HG03159 (cell line): ENCODE data around the gene ENPP1.
"Not testable (repeated sequence)": the region's sequence is repeated elsewhere in the genome, so short reads cannot be mapped to it uniquely, and the experiment has no call there.

Experiments
- ATAC-seq: cut with Tn5 transposase; IDR thresholded peaks from one replicate; pipeline ENCODE4 v1.9.1; 2021; ENCODE audit warnings: mild to moderate bottlenecking, moderate library complexity; ENCODE audit not compliant: unreplicated experiment

ENPP1 gene

DNA sequence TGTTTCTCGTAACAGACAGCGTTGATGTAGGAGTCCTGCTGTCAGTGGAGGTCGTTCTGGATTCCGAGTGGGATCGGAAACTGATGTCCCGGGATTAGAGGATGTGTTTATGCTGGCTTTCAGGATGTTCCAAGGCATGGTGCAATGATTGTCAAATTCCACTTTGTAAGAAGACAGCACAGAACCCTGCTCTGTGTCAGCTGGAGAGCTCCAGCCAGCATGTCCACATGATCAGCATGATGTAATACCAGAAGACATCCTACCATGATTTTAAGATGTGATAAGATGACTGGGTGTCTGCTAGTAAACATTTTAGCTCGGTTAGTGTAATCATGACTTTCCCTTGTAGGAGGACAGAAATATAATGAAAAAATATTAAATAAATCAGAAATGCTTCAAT, 20.3 kb downstream of the ENPP1 start:
- no peak for ATAC-seq

DNA sequence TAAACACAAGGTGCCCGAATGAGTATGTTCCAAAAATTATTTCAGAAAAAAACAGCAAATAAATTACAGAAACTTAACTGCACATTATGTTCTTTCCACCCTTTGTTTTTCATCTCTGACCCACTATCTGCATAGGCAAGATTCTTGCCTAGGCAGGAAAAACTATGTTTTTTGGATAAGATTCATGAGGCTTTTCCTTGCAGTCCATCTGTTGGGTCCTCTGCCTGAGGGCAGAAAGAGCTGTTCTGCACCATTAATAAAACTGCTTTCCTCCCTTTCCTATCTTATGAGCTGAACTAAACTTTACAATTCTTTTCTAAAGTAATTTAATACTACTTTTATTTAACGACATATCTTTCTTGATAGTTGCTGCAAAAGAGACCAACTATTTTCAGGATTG, 21.1 kb downstream of the ENPP1 start:
- ATAC-seq, result no peak

DNA sequence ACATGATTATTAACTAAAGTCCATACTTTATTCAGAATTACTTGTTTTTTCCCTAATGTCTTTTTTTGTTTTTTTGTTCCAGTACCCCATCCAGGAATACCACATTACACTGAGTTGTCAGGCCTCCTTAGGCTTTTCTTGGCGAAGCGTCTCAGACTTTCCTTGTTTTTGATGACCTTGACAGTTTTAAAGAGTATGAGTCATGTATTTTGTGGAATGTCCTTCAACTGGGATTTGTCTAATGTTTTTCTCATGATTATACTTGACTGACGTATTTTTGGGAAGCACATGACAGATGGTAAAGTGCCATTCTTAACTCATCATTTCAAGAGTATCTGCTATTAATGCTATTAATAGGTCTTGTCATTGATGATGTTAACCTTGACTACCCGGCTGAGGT, 23.6 kb downstream of the ENPP1 start:
- ATAC-seq, result no peak

DNA sequence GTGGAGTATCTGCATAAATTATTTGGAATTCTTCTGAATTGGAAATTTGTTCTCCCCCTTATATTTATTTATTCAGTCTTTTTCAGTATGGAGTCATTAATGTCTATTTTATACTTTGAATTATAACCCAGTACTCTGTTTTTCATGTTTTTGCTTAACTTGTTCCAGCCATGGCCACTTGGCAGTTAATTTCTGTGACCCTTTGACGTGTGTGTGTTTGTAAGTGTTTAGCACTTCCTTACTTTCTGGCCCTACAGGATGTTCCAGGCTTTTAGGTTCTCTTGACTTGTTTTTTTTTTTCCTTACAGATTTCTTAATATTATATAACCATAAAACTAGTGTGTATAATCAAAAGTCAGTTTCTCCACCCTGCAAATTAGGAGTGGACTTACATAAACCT, 24.1 kb downstream of the ENPP1 start:
- ATAC-seq, result no peak

DNA sequence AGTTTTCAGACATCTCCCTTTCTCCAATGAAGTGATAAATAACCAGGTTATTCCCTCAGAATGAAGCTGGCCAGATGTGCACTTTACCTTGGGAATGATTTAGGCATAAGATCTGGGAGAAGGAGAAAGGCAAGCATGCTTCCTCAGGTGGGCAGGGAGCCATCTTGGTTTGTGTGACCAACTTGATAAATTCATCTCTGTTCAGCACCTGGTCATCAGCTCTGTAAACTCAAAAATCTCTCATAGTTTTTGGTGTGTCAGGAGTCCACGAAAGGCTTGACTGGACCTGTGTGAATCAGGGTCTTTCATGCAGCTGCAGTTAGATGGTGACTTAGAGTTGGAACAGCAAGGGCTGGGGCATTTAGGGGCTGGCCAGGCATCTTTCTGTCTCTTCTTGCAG, 24.5 kb downstream of the ENPP1 start:
- ATAC-seq, result no peak

DNA sequence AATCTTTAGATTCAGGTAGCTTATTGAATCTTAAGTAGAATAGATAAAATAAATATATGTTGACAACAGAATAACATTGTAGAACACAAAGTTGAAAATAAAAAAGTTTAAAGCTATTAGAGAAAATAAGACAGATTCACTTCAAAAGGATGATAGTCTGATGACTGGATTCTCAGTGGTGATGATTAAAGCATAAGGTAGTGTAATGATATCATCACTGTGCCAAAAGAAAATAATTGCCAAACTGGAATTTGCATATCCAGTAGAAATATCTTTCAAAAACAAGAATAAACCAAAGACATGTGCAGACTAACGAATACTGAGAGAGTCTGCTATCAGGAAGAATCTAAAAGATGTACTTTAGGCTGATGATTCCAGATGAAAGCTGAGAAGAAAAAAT, 30.2 kb downstream of the ENPP1 start:
- no peak for ATAC-seq

DNA sequence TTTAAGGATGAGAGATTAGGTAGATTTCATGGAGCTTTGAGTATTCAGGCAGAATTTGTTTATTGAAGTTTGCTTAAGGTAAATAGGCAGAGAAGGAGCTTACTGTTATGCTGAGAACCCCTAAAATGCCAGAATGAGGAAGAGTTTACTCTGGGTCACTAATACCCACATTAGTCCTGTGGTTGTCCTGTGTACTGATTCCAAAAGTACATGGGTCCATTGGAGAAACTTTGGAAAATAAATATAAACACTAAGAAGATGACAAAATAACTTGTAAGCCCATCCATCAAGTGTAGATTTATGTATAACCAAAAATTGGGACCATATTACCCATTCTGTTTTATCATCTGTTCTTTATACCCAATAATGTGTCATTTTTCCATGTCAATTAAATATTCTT, 31.6 kb downstream of the ENPP1 start:
- no peak for ATAC-seq

DNA sequence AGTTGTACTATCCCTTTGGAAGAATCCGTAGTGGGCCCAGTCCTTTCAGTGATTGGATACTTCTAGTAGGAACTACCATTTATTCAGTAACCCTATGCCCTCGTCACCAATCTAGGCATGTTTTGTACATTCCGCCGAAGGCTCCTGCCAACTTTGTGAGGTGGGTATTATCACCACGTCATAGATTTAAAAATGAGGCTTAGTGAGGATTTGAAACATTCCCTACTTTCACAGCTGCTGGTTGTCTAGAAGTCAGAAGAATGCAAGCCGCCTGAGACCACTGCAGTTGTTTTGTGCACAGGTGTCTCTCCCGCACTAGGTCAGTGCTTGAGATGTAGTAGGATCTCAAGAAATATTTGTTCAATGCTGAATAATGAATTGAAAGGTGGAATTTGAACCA, 32.6 kb downstream of the ENPP1 start:
- ATAC-seq, result no peak

DNA sequence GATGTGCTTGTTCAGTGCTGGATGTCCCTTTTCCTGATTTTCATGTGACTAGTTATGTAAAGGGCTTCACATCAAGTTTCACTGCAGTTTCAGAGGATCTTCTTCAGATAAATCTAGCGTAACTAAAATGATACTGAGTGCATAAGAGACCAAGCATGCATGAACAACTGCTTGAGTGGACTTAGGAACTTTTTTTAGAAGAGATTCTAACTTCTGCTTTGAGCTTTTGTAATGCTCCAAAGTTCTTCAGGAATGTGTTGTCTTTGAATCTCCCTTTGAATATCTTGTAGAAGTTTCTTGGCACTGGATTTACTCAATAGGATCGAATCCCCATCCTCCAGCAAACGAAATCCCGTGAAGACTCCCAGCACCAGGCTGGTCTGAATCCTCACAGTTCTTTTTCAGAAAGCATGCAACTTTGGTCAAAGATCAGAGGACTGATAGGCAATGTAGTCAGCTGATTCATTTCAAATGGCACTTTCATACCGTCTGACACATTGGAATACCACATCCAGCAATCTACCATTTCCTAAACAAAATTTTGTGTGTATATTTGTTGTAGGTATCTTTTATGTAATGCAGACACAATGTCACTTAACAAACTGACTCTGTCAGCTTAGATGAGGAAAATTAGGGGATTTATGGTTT, 33.2 kb downstream of the ENPP1 start:
- ATAC-seq, result no peak

DNA sequence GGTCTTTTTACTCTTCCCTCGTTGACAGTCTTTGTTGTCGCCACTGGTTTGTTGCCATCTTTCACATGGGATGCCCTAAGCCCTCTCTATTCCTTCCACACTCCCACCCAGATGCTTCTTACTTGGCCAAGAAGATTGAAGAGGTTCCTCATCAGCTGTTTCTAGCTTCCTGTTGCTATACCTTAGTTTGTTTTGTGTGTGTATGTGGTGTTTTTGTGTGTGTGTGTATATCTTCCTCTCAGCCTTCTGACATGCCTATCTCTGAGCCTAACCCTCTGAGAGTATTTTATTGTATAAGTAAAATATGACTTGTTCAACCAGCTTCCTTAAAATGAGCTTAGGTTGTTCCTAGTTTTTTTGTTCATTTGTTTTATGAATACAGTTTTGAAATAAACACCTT, 35.9 kb downstream of the ENPP1 start:
- ATAC-seq, result no peak

DNA sequence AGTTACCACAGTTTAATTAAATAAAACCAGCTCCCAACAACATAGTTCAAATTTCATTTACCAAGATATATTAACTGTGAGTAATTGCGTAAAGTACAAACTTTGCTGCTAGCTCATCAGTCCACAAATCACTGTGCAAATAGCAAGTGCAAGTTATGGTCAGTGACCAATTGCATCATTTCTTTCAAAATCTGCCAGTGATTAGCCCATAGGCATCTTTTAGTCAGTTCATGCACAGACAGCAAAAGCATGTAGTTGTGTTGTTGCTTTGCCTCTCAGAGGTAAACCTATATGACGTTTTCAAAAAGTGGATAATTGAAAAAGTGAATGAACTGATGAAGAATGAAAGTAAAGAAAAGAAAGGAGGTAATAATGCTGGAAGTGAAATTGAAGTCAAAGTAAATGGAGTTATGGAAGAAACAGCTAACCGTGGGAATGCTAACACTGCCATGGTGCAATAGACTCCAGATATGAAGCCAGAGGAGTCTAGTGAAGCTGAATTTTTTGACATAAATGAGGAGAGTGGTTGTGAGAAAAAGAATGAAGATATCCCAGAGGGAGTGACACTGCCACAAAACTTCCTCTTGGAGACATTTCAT, 36.5 kb downstream of the ENPP1 start:
- ATAC-seq, result no peak

DNA sequence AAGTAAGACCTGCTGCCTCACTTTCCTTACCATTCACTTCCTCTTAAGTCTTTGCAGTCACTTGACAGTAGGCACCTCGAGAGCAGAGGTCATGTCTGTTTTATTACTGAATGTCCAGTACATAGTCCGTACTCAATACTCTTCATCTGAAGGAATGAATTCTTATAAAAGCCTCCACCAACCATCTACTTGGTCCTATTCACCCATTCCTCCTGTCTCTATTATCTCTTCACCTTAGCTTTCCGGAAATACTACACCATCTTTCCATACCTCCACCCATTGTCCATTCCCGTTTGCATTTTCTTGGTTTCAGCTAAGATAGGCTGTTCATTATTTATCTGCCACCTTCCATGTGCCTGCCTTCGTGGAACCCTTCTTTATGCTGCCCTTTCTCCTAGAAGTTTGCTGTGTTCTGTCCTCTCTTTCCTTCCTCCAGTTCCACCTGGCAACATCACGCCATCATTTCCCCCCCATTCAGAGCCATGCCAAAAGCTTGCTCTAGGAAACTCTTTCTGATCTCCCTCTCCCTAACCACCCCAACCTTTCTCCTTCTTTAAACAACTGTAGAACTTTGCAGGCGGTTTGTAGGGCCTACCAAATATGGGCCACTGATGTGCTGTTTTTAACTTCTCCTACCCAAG, 38.3 kb downstream of the ENPP1 start:
- no peak for ATAC-seq

DNA sequence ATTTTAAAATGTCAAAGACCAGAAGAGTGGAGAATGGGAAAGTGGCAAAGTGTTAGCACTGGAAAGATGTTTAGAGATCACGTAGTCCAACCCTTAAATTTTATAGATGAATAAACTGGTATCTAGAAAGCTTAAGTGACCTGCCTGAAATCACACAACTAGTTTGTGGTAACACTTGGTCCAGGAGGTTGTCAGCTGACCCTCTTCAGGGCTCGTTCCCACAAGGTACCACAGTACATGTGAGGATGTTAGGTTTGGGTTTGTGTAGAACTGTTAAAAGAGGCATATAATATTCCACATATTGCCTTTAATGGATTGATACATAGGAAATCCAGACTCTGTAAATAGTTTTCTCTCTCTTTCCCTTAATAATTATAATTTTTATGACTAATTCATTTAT, 39.1 kb downstream of the ENPP1 start:
- ATAC-seq, result no peak

DNA sequence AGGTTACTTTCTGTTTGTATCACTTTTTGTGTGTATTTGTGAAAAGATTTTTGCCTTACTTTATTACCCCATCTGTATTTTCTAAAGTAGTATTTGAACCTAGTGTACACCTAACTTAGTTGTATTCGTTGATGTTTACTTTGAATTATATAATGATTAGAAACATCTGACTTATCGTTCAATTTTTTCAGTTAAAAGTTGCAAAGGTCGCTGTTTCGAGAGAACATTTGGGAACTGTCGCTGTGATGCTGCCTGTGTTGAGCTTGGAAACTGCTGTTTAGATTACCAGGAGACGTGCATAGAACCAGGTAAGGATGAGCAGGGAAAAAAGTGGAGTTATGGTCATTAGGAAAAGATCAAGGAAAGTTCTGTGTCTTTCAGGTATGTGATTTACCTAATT, 42.0 kb downstream of the ENPP1 start:
- no peak for ATAC-seq

DNA sequence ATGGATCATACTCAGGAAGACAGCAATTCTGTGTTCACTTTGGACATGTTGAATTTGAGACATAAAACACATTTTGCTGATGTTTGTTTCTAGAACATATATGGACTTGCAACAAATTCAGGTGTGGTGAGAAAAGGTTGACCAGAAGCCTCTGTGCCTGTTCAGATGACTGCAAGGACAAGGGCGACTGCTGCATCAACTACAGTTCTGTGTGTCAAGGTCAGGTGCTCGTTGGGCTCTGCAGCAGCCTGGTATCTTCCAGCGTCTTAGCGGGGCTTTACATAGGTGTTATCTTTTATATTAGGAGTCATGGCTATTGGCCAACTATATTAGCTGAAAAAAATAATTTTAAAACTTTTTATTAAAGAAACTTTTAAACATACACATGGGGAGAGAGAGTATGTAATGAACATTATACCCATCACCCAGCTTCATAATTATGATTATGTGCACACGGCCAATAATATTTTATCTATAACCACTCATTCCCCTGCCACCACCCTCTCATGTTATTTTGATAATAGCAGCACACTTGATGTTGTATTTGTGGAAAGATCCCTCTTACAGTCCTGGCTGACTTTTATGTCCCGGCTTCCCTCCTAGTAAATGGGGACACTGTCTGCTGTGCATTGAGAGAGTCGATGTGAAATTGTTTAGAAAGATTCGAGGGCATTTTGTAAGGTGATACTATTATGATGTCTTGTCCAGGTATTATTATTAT, 43.4 kb downstream of the ENPP1 start:
- no peak for ATAC-seq

DNA sequence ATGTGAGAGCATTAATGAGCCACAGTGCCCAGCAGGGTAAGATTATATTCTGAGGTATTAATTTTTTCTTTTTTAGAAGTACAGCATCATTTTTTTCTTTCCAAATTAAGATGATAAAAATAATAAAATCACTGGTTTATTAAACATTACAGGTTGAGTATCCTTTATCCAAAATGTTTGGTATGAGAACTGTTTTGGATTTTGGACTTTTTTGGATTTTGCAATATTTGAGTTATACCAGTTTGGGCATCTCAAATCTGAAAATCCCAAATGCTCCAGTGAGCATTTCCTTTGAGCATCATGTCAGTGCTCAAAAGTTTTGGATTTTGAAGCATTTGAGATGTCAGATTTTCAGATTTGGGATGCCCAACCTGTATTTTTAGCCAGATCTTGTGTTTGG, 44.4 kb downstream of the ENPP1 start:
- ATAC-seq, result no peak

DNA sequence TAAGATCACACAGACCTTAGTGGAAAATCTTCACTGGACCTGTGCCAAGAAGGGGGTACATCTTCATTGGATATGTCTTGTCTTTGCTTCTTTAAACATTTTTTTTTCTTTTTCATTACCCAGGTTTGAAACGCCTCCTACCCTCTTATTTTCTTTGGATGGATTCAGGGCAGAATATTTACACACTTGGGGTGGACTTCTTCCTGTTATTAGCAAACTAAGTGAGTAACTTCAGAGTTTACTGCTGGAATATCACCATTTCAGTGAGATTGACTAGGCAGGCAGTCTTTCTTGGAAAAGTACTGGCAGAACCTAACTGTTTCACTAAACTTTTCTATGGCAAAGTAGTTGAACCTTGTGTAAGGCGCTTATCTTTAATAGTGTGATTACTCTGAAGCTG, 47.0 kb downstream of the ENPP1 start:
- ATAC-seq, result no peak

DNA sequence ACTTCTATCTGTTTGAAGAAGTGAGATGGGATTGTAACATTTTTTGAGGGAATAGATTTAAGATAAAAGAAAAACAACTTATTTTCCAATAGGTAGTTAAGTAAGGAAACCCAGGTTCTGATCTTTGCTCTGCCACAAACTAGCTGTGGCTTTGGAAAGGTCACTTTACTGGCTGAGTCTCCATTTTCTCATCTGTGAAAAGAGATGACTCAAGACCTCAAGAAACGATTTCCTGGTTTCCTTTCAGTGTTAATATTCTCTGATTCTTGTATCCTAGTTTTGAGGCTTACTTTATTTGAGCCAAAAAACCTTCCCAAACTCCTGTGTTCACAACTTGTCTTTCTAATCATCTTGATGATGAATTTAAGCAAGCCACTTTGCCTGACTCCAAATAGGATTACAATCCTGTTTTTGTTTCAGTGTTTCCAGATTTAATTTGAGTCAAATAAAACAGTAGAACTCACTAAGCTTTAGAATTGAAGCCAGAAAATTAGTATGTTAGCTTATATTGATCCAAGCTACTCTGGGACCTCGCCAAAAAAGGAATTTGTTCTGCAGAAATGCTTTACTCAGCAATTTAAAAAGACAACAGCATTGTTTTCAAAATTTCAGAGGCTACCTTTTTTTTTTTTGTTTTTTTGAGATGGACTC, 51.1 kb downstream of the ENPP1 start:
- no peak for ATAC-seq

DNA sequence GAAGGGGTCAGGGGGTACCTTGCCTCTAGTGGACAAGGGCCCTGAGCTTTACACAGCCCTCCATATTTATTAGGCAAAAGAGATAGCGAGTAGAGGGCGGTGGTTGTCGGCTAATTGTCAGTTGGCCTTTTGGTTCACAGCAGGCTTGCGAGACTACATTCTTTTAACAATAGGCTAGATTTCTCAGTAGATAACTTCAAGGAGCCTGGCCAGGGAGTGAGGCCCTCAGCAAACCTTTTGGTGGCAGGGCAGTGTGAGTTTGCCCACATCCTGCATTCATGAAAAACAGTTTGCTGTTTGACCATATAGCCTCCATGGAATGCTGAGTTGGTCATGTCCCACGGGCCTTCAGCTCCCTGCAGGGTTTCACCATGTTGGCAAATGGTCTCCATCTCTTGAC, 51.8 kb downstream of the ENPP1 start:
- ATAC-seq, result not testable (repeated sequence)

DNA sequence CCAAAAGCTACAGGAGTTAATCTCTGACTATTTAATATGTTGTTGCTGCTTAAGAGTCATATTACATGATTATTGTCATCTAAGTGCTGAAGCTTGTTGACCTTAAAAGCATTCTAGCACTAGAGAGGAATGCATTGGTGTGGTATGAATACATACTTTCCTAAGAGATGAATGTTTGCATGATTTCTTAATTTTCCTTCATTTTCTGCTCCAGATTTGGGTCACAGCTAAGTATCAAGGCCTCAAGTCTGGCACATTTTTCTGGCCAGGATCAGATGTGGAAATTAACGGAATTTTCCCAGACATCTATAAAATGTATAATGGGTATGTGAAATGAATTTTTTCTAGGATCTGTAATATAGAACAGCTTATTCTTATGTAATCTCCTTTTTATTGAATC, 53.6 kb downstream of the ENPP1 start:
- no peak for ATAC-seq

DNA sequence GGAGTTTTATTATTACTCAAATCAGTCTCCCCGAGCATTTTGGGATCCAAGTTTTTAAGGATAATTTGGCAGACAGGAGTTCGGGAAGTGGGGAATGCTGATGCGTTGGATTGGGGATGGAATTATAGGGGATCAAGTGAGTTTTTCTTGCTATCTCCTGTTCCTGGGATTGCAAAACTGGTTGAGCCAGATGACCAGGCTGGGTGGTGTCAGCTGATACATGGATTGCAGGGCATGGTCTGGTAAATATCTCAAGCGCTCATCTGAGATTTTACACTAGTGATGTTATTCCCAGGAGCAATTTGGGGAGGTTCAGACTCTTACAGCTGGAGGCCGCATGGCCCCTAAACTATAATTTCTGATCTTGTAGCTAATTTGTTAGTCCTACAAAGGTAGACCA, 54.7 kb downstream of the ENPP1 start:
- ATAC-seq, result no peak

DNA sequence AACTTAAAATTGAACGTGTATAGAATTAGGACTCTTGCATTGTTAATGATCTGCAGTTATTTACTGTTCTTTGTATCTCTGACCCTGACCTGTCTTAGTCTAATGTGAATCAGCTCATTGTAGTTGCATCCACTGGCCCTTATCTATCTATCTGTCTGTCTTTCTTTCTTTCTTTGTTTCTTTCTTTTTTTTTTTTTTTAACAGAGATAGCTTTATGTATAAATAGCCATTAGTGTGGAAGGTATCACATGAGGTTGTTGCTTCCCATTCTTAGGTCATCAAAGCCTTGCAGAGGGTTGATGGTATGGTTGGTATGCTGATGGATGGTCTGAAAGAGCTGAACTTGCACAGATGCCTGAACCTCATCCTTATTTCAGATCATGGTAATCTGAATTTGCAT, 59.9 kb downstream of the ENPP1 start:
- no peak for ATAC-seq
